Brain microvascular endothelial cell (primary cell): ENCODE data around the gene KCTD8.

Source experiments
- DNase-seq: peaks from one replicate; pipeline ENCODE4 v3.0.0-alpha.2; 2020
- H3K27ac ChIP-seq: fragments of 250-450 bp; sonication (Bioruptor Pico); 2 replicates; pipeline ENCODE4 v1.5.1; 2020; ENCODE audit warnings: mild to moderate bottlenecking, moderate library complexity
- H3K27me3 ChIP-seq: fragments of 250-450 bp; sonication (Bioruptor Pico); replicated peaks from 2 replicates; pipeline ENCODE4 v1.5.1; 2020; ENCODE audit warnings: mild to moderate bottlenecking
- H3K36me3 ChIP-seq: fragments of 250-450 bp; sonication (Bioruptor Pico); replicated peaks from 2 replicates; pipeline ENCODE4 v1.5.1; 2020; ENCODE audit warnings: mild to moderate bottlenecking
- H3K4me3 ChIP-seq: 2 replicates; pipeline ENCODE4 v1.5.1; 2011; ENCODE audit warnings: low read depth, mild to moderate bottlenecking, control low read depth, low read length, moderate library complexity
- in situ Hi-C: cut with HindIII; loops from 2 replicates; pipeline ENCODE4 v1.10.0; 2017; ENCODE audit warnings: low sequenced_read_pairs, low pct_ligation_motif_present
- TF ChIP-seq, protein P1 (sequence below): IDR thresholded peaks from 2 replicates; pipeline ENCODE4 v1.5.1; 2011; ENCODE audit warnings: low read depth, mild to moderate bottlenecking, moderate library complexity, low read length, control low read depth, inconsistent platforms; ENCODE audit errors: missing control alignments

KCTD8 gene

DNA sequence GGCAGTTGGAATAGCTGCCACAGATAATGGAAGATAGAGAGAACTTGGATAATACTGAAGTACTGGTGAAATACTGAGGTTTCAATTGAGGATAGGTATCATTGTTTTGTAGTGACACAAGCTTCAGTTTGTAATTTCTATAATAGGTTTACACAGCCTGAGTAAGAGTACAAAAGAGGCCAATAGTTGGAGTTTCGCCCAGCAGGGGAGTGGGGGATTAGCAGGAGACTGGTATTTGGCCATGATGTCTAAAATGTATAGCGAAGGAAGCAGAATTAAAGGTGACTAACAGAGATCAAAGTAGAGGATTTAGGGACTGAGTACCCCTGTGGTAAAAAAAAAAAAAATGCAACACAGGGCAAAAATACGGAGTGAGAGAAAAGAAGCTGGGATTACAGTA, 129.5 kb downstream of the KCTD8 start:
- no peak for DNase-seq
- TF ChIP-seq, protein P1, sequence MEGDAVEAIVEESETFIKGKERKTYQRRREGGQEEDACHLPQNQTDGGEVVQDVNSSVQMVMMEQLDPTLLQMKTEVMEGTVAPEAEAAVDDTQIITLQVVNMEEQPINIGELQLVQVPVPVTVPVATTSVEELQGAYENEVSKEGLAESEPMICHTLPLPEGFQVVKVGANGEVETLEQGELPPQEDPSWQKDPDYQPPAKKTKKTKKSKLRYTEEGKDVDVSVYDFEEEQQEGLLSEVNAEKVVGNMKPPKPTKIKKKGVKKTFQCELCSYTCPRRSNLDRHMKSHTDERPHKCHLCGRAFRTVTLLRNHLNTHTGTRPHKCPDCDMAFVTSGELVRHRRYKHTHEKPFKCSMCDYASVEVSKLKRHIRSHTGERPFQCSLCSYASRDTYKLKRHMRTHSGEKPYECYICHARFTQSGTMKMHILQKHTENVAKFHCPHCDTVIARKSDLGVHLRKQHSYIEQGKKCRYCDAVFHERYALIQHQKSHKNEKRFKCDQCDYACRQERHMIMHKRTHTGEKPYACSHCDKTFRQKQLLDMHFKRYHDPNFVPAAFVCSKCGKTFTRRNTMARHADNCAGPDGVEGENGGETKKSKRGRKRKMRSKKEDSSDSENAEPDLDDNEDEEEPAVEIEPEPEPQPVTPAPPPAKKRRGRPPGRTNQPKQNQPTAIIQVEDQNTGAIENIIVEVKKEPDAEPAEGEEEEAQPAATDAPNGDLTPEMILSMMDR: no peak
- Histone ChIP-seq H3K36me3 (no peaks in the 10 kb centered on the region), H3K4me3 (no peak overlapping the region), H3K27me3 (no peaks in the 10 kb centered on the region), H3K27ac (no peak overlapping the region)
- in situ Hi-C loops: no loop called here

DNA sequence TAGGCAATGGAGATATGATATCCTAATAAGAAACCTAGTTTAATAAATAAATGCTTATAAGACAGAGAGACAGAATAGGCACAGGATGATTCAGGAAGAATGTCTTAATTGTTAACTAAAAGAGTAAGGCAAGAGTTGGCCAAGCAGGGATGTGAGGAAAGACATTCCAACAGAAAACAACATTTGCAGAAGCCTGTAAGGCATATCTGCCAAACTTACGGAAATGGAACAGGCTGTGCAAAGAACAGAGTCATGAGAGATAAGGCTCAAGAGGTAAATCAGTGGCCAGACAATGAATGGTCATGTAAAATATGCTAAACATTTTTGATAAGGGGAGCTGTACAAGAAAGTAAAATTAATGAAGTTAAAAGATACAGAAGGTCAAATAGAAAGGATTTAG, 134.9 kb downstream of the KCTD8 start:
- no peak for DNase-seq
- TF ChIP-seq, protein P1: no peak
- no peak overlapping the region for H3K4me3 ChIP-seq
- no peak overlapping the region for H3K27ac ChIP-seq
- H3K27me3 ChIP-seq: no peaks in the 10 kb centered on the region
- in situ Hi-C loops: no loop called here
- H3K36me3 ChIP-seq: no peaks in the 10 kb centered on the region

DNA sequence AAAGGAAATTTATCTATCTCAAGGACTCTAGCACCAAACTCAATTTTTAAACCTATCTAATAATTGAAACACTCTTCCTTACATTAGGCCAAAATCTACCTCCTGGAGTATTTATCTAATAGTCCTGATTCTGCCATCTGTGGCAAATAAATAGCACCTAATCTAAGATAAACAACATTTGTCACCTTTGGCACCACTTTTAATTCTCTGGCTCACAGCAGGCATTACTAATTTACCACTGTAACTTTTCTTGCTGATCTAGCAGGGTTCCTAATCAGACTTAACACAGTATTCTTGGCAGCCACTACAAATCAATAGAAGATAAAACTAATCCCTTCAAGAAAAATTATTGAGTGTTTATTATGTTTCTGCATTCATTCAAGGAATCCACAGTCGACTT, 161.1 kb downstream of the KCTD8 start:
- no peak for DNase-seq
- no peaks in the 10 kb centered on the region for H3K36me3 ChIP-seq
- in situ Hi-C loops: no loop called here
- TF ChIP-seq, protein P1: no peak
- H3K27ac ChIP-seq: no peak overlapping the region
- H3K4me3 ChIP-seq: no peak overlapping the region
- H3K27me3 ChIP-seq: no peaks in the 10 kb centered on the region

DNA sequence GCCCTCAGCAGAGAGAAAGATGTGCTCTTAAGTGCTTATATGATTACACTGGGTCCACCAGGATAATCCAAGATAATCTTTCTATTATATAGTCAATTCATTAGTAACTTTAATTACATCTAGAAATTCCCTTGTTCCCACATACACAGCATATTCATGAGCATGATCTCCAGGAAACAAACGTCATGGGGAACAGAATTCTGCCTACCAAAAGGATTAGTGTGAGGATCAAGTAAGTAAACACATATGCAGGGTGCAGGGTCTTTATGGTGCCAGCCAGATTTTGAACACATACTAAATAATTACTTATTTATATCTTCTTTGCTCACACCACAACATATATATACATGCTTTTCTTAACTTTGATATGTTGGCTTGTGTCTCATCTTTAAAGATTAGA, 169.1 kb downstream of the KCTD8 start:
- Histone ChIP-seq H3K4me3 (no peak overlapping the region), H3K27me3 (no peaks in the 10 kb centered on the region), H3K27ac (no peak overlapping the region), H3K36me3 (no peaks in the 10 kb centered on the region)
- TF ChIP-seq, protein P1: no peak
- no peak for DNase-seq
- in situ Hi-C loops: no loop called here

DNA sequence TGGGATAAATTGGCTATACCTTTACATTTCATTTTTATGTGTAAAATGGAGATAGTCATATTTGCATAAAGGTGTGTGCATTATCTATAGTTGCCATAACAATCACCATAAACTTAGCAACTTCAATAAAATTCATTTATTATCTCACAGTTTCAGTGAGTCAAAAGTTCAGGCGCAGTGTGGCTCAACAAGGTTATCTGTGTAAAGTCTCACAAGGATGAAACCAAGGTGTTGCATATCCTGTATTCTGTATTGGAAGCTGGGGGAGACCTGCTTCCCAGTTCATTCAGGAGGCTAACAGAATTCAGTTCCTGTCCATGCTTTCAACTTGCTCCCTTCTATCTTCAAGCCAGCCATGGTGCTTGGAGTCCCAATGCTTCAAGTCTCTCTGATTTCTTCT, 169.5 kb downstream of the KCTD8 start:
- in situ Hi-C loops: no loop called here
- TF ChIP-seq, protein P1: no peak
- no peak overlapping the region for H3K27ac ChIP-seq
- H3K27me3 ChIP-seq: no peaks in the 10 kb centered on the region
- DNase-seq: no peak
- no peak overlapping the region for H3K4me3 ChIP-seq
- H3K36me3 ChIP-seq: no peaks in the 10 kb centered on the region

DNA sequence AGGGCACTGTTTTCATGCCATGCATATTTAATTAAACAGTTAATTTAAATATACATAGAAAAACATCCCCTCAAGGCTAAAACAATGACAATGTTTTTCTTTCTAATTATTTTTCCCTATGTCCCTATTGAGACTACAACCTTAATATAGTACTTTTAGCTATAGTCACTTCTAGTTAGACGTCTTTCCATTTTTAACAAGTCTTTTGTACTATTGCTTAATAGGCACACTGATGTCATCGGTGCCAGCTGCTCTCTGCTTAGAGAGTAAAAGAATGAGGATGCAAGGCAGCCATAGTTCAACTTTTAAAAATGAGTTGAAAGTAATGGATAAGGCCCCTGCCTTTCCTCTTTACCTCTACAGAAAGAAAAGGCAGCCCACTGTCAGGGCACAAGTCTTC, 191.1 kb downstream of the KCTD8 start:
- in situ Hi-C loops: no loop called here

More for the DNA sequence above, 191.1 kb downstream of the KCTD8 start:
- no peak for DNase-seq
- no peaks in the 10 kb centered on the region for H3K36me3 ChIP-seq
- no peak overlapping the region for H3K4me3 ChIP-seq
- TF ChIP-seq, protein P1: no peak
- no peak overlapping the region for H3K27ac ChIP-seq
- H3K27me3 ChIP-seq: no peaks in the 10 kb centered on the region
